Stimulated activated CD4-positive, alpha-beta T cell treated with anti-CD3 and anti-CD28 coated beads, Interleukin-1b, Interleukin-23, amount 100 ng/mL, for 24 hours (primary cell): ENCODE measurements around the gene CALML3.

Experiments used
- DNase-seq, 4 experiments: peaks; one replicate each; pipeline ENCODE4 v3.0.0-alpha.2; 2020; ENCODE audit warnings: low read depth in 4 of 4, low spot score in 1 of 4

CALML3 gene

DNA sequence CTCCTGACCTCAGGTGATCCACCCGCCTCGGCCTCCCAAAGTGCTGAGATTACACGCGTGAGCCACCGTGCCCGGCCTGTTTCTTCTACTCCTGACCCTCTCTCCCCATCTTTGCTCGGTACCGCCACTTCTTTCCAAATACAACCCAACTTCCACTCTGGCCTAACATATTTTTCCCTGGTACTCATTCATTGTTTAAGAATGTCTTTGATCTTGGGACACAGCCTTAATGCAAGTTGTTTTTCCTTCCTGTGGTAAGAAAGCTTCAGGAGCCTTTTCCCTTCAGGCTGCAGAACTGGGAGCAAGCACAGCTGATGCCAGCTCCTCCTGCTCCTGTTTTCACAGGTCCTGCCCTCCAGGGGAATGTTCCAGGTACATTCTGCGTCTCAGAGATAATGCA is 13.7 kb downstream of the CALML3 start:
- DNase-seq = no peak

DNA sequence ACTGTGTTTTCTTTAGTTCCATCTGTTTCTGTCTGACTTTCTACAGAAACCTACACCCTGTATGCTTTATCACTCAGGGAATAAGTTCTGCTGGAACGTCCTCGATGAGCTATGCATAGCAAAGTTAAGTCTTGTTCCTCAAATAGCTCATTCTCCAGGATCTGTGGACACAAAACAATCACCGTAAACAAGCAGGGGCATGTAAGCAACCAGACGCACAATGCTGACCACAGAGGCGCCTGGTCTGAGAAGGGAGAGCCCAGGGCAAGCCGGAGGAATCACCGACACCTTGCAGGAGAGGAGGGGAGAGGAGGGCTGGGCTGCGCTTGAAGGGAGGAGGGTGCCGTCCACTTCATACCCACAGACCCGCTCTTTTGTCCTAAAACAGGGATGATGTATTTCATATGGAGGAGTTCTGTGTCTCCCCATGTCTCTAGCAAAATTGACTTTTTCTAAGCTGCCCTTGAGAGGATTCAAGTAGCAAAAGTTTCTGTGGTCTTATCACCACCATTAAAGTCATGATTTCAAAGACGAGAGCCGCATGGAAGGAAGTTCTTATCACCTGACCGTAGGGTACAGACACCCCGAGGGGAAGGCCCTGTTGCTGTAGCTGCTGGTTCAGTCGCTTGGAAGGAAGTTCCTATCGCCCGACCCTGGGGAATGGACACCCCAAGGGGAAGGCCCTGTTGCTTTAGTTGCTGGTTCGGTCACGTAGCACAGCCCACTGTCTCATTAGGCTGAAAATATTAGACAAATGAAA is 14.3 kb downstream of the CALML3 start:
- DNase-seq = no peak

DNA sequence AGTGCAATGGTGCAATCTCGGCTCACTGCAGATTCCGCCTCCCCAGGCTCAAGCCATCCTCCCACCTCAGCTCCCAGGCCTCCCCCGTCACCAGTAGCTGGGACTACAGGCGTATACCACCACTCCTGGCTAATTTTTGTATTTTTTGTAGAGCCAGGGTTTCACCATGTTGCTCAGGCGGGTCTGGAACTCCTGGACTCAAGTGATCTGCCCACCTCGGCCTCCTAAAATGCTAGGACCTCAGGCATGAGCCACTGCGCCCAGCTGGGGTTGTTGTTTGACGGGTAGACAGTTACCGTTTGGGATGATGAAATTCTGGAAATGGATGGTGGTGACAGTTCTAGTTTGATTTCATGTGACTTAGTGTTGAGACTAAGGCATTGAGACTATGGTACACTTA is 15.3 kb downstream of the CALML3 start:
- DNase-seq = no peak

DNA sequence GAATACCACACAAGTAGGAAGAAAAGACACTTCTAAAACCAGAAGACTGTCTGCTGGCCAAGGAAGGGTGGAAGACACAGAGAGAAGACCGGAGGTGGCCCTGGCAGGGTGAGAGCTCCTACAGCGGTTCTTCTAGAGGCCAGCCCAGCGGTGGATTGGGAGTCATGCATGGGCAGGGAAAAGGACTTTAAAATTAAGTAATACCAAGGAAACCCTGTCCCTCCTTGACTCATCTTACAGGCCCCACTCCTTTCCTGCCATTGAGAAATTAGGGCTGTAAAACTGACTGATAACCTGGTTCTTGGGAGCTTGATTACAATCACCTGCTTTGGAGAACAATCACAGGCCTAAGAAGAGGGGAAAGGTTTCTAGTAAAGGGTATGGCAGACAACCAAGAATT is 16.1 kb downstream of the CALML3 start:
- no peak for DNase-seq

DNA sequence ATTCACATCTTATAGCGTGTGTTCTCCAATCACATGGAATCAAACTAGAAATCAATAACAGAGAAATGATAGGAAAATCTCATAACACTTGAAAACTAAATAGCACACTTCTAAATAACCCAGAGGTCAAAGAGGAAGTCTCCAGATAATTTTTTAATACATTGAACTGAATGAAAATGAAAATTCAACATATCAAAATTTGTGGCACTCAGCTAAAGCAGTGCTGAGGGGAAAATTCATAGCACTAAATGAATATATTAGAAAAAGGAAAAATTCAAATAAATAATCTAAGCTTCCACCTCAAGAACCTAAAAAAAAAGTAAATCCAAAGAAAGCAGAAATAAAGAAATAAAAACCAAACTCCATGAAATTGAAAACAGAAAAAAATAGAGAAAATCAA is 17.3 kb downstream of the CALML3 start:
- DNase-seq = no peak

DNA sequence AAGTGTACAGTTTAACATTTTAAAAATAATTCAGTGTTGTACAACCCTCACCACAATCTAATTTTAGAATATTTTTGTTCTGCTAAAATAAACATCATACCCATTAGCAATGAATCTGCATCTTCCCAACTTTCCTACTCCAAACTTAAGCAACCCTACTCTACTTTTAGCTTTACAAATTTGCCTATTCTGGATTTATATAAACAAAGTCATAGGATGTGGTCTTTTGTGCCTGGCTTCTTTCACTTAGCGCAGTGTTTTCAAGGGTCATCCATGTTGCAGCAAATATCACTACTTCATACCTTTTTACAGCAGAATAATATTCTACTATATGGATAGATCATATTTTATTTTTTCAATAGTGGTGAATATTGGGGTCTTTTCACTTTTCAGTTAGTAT is 18.9 kb downstream of the CALML3 start:
- DNase-seq = no peak

DNA sequence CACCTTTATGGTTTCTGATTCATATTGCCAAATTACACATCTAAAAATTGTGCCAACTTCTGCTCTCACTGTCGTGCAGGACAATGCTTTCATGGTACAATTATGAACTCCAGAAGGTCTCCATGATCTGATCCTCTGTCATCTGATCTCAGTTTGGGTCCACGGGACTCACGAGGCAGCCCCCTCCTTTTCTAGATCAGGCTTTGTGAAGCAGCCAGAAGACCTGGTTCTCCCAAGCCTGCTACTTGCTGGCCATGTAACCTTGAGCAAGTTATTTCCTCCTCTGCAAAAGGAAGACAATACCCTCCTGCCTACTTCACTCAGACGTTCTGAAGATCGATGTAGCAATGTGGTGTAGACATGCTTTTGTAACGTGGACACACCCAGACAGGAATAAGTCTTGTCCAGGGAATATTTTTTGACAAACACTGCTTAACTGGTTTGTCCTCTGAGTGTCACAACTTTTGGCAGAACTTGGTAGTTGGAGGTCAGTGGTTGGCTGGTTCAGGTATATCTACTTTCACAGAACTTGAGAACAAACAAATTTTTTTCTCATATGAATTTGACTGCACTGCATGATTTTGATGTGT is 19.6 kb downstream of the CALML3 start:
- no peak for DNase-seq

DNA sequence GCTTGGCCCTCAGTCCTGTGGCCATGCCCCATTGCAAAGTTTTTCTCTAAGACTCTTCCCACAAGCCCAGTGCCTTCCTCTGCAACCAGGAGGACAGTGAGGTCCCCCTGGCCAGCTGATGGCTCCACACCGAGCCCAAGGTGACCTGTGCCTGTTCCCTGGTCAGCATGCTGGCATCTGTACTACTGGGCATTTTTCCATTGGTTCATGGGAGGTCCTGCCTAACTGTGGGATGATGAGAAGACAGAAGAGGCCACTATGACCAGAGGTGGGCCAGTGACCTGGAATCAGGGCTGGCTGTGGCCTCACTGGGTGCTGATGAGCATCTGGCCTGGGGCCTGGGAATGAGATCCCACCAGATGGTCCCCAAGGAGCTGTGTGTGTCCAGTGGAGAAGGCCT is 20.2 kb downstream of the CALML3 start:
- no peak for DNase-seq

DNA sequence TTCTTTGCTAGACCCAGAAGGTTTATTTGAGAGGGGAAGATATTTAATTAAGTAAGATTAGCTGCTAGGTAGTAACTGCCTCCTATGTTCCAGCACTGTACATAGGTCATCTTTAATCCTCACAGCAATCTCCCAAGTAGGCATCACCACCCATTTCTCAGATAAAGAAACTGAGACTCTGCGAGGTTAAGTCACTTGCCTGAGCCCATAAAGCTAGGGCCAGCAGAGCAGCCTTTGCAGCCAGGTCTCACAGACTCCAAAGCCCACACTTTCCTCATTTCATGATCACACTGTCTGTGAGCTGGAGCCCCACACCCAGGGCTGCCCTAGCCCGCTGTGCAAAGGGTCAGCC is 20.6 kb downstream of the CALML3 start:
- no peak for DNase-seq

DNA sequence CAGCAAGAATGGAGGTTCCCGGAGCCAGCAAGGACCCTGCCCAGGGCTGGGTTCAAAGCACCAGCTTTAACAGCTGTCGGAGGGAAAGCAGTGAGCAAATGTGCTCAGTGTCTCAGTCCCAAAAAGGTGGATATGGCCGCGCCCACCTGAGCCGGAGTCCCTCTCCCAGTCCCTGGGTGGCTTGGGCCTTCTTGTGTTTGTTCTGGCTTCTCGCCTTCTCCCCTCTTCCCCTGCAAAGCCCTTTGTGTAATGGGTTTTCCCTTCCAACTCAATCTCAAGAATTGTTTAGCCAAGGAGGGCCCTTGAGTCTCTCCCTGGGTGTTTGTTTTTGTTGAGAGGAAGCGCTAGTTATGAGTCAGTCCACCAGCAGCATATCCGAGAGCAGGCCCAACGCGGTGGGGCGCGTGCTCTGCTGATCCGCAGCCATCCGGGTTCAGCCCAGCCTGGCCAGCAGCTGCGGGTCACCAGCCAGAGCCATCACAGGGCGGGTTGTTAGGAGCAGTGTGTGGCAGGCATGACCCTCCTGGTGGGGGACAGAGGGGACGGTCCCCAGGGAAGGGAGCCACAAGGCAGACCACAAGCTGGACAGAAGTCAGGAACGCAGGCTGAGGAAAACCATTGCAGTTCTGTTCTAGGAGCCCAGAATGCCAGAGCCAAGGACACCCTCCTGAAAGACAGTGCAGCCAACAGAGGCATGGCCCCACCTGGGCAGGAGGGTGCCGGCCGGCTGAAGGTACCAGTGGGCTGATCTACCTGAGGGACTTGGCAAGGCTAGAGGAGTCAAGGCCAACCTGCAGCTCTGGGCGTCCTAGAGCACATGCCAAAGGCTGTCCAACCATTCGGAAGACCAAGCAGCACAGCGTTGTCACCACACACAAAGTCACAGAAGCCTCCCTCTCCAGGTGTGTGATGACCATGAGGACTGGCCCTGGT is 21.3 kb downstream of the CALML3 start:
- DNase-seq = no peak

DNA sequence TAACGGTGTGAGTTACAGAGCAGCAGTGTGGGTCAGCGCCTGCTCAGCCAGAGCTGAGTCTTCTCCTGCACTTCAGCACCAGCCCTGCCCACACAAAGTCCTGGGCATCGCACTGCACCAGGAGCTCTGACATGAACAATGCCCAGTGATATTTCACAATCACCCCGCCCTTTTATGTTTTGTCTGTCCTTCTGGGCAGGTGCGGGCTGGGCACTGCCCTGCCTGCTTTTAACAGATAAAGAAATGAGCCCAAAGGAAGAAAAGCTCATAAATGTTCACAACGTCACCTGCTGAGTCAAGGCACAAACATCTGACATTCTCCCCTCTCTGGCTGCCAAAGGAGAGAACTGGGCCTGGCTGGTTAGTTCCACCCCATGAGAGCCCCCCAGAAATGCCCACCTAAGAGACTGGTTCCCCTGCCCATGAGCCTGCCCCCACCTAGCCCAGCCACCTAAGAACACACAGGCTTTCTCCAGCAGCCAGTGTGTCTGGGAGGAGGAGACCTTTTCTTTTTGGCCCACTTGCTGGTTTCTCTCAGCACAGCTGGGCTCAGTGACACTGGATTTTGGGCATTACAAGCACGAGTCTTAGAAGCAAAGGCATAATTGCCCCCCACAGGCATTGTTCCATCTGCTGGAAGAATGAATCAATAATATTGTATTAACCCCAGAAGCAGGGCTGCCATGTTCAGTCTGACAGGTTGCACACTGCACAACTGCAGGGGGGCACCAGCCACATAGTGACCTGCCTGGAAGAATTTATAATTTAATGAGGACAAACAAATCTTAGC is 22.3 kb downstream of the CALML3 start:
- no peak for DNase-seq

DNA sequence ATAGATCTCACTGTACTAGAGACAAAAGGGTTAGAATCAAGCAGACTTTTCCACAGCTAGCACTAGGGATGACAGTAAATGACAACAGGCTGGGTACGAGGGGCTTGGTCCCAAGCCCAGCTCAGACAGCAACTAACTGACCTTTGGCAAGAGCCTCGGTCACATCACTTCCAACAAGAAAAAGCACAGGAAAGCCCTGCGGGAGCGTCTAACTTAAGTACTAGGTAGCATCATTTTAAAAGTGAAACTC is 22.8 kb downstream of the CALML3 start:
- no peak for DNase-seq

DNA sequence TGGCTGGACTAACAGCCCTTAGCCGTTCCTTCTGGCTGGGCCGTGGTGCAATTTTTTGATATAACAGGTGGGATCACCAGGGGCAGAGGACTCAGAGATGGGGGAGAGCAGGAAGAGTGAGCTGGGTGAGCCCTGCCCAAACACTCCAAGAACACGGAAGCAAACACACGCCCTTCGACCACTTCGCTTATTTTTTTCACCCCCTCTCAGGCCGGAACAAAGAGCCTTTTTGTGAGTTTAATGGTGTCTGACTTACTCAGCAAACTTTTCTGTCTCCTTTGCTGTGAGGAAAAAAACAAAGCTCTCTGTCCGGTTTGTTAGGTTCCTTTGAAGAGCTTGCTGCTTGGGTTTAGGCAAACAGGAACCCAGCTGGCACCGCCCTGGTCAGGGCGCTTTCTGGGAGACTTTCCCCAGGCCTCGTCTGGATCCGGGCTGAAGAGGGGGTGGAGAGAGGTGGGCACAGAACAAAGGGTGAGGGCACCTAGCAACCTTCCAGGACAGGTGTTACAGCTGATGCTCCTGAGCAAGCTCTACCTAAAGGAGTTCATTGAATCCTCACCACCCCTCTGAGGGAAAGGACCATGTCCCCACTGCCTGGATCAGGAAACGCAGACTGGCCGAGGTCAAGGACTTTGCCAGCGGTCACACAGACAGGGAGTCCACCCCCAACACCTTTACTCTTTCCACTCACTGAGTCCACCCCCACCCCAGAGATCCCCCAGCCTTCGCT is 23.3 kb downstream of the CALML3 start:
- DNase-seq = no peak

DNA sequence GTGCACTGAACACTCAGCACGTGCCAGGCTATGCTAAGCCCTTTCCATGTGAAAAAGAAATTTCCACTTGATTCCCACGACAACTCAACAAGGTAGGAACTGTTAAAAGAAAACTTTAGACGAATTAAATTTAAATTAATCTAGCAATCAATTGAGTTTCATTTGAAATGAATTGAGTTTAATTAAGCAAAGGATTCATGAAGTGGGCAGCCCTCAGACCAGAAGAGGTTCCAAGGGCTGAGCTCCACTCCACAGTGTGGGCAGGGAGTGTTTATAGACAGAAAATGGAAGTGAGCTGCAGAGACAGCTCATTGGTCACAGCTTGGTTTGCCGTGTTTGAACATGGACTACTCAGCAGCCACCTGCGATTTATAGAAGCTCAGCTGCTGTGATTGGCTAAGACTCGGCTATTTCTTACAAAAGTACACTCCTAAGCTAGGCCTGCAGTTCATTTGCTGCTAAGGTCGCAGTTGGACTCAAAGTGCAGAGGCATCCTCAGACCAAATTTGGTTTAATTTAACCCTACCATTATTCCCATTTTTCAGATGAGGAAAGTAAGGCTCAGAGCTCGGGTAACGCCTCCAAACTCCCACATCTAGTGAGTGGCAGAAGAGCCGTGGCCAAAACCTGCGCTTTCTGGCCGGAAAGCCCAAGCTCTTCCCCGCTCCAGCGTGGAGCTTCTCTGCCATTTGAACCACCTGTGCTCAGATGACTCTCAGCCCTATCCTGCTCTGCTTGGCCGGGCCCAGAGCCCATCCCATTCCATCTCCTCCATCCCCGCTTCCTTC is 24.9 kb downstream of the CALML3 start:
- DNase-seq = no peak

DNA sequence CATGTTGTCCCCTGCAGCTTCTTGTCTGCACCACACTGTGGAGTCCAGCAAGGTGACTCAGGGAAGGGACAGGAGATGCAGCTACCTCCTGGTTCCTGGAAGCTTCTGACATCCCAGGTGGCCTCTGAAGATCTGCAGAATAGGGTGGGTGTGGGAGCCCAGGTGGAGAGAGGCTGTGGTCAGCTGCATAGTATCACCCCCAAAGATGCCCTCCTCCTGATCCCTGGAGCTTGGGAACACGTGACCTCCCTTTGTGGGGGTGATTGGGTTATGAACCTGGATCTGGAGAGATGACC is 25.4 kb downstream of the CALML3 start:
- no peak for DNase-seq

DNA sequence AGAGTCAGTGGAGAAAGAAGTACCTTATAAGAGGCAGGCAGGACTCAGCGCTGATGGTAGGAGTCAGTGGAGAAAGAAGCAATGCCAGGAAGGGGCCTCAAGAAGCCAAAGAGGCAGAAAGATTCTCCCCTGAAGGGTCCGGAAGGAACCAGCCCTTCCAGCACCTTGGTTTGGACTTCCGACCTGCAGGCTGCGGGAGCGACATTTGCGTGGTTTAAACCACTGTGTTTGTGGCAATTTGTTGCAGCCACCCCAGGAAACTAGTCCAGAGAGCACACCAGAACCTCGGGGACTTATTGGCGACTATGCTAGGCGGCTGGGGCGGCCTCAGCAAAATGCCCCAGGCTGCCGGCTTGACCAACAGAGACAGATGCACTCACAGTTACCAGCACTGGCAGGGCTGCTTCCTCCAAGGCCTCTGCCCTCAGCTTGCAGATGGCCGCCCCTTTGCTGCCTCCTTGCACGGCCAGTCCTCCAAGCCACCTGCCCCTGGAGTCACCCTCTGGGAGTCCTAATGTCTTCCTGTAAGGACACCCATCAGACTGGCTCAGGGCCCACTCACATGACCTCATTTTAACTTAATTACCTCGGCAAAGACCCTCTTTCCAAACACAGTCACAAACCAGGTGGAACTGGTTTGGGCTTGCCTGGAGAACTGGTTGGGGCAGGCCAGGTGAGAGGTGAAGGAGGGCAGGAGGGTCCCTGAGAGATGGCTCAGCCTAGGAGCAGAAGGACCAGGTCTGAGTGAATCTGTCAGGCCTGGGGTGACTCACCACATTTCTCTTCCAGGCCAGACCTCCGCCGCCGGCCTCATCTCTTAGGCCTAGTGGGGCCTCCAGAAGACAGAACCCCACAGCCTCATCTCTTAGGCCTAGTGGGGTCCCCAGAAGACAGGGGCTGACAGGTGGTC is 26.1 kb downstream of the CALML3 start:
- DNase-seq = no peak

DNA sequence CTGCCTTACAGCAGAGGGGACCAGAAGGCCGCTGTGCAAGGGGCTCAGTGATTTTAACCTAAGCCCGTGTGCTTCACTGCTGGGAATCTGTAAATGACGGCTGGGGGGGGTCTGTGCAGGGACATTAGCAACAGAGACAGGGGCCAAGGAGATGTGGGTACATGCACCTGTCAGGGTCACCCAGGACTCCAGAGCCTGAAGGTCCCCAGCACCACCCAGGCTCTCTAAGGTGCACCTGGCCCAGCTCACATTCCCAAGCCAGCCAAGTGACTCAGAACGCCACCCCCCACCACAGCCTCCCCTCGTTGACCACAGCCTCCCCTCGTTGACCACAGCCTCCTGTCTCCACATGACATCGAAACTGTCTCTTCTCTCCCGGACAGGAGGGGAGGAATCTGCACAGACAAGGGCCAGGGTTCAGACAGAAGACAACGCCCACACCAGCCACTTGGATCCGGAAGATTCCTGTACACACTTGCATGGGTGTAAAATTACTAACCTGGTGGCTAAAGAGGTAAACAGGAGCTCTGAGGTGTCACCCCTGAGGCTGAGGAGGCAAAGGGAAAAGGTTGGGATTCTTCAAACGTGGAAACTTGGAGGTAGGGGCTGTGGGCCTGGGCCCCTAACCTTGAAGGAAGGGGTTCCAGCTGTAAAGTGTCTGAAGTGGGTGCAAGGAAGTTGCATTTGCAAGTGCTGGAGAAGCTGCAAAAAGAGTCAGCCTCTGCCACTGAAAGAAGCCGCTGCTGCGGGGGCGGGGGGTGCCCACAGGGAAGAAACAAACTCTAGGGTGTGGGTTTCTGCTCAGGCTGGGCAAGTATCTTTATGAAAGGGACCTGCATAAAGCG is 27.0 kb downstream of the CALML3 start:
- DNase-seq = peak in 2 of 4 experiments; percentile 61 to 68
